Measurements from ENCODE around the gene SYNRG. TPM values are rescaled to one million over a fixed set of nuclear protein-coding genes. Genes with fewer than 3 reads are reported as not detected.

The SYNRG gene
- total RNA-seq, 2 donors from 2014 or later = 28.9 to 34.1 TPM

DNA sequence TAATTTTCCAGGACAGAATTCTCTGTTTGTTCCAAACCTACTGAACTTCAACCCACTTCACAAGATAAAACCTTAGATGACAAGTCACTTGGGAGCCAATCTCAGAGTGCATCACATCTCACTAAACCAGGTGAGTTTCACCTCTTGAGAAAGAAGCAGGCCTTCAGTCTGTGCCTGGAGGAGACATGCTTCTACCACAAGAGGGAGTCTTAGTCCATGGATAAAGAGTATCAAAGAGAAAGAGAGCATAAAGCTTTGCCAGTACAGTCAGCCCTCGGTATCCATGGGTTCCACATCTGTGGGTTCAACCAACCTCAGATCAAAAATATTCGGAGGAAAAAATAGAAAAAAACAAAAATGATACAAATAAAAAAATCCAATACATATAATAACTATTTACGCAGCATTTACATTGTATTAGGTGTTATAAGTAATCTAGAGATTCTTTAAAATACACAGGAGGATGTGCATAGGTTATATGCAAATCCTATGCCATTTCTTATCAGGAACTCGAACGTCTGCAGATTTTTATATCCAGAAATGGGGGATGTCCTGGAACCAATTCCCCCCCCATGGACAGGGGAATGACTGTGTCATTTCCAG lies 81.9 kb downstream of the SYNRG start:
- intact Hi-C loops (cut with DNase I) = no loop called here
- H3K36me3 ChIP-seq = no peaks in the 10 kb centered on the region

DNA sequence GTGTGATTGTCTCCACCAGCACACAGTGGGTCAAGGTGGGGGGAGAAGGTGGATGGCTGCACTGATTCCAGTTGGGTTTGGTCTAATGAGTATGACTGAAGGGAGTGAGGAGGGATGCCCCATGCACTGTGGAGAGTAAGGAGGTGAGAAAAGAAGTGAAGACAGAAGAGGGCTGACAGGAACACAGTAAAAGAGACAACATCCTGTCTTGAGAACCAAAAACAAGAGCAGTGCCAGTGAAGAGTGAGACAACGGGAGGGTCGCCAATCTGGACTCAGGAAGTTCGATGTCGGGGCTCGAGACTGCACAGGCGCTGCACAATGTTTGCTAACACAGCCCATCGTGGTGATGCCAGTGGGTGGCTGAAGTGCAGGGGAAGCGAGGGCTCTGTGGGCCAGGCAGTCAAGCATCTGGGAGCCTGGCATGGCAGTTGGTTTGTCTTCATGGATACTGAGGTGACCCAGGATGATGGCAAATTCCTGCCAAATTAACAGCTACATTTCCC lies 85.5 kb downstream of the SYNRG start:
- TF ChIP-seq, protein P1, sequence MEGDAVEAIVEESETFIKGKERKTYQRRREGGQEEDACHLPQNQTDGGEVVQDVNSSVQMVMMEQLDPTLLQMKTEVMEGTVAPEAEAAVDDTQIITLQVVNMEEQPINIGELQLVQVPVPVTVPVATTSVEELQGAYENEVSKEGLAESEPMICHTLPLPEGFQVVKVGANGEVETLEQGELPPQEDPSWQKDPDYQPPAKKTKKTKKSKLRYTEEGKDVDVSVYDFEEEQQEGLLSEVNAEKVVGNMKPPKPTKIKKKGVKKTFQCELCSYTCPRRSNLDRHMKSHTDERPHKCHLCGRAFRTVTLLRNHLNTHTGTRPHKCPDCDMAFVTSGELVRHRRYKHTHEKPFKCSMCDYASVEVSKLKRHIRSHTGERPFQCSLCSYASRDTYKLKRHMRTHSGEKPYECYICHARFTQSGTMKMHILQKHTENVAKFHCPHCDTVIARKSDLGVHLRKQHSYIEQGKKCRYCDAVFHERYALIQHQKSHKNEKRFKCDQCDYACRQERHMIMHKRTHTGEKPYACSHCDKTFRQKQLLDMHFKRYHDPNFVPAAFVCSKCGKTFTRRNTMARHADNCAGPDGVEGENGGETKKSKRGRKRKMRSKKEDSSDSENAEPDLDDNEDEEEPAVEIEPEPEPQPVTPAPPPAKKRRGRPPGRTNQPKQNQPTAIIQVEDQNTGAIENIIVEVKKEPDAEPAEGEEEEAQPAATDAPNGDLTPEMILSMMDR (IDR thresholded peaks at IDR 0.05) = no peak
- no peak overlapping the region for H3K9ac ChIP-seq (ENCODE audit: low read depth in 2 of 2, low read length in 2 of 2)
- no peaks in the 10 kb centered on the region for H3K27me3 ChIP-seq
- H3K4me1 ChIP-seq = no peaks in the 10 kb centered on the region
- no peaks in the 10 kb centered on the region for H3K36me3 ChIP-seq
- intact Hi-C loops (cut with DNase I) = no loop called here
- H3K27ac ChIP-seq = no peak overlapping the region
- DNase-seq = no peak
- H3K9me3 ChIP-seq = no peaks in the 10 kb centered on the region
- no peak overlapping the region for H3K4me3 ChIP-seq

More for the DNA sequence above, 81.9 kb downstream of the SYNRG start:
- Histone ChIP-seq H3K27ac (no peak overlapping the region), H3K9ac (ENCODE audit: low read depth in 2 of 2, low read length in 2 of 2) (no peak overlapping the region), H3K4me1 (no peaks in the 10 kb centered on the region), H3K4me3 (no peak overlapping the region), H3K9me3 (no peaks in the 10 kb centered on the region), H3K27me3 (no peaks in the 10 kb centered on the region)
- DNase-seq = peak; percentile 25
- TF ChIP-seq, protein P1 (IDR thresholded peaks at IDR 0.05) = peak; percentile 55

DNA sequence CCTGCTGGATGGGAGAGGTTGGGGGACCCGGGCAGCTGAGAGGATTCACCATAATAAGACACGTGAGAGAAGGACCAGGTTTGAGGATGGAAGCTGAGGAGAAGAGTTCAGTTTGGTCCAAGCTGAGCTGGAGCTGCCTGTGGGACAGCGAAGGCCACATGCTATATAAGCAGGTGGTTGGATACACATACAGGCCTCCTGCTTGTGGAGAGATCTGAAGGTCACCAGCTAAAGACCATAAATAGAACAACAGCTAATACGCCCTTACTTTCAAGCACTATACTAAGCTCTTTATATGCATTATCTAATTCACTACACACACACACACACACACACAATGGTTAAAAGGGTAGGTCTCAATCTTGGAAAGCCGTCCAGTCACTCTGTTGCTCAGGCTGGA lies 87.4 kb downstream of the SYNRG start:
- Histone ChIP-seq H3K4me1 (no peaks in the 10 kb centered on the region), H3K27me3 (no peaks in the 10 kb centered on the region), H3K9me3 (no peaks in the 10 kb centered on the region), H3K4me3 (no peak overlapping the region), H3K36me3 (no peaks in the 10 kb centered on the region), H3K27ac (no peak overlapping the region), H3K9ac (ENCODE audit: low read depth in 2 of 2, low read length in 2 of 2) (no peak overlapping the region)
- TF ChIP-seq, protein P1 (IDR thresholded peaks at IDR 0.05) = no peak
- DNase-seq = no peak
- intact Hi-C loops (cut with DNase I) = no loop called here

DNA sequence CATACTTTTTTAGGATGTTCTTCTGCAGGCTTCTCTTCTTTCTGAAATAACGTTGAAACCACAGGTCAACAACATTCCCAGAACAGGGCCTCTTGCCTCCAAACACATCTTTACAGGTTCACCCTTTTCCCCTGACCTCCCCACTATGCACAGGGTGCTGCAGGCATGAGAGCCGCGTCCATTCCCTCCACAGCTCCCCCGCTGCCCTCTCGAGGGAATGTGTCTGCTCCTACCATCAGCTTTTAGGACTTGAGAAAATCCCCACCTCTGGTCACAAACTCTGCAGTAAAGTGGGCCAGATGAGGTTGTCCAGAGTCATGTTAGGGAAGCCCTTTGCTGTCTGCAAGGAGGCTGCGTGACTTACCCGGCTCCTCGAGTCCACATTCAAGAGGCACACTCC lies 89.0 kb downstream of the SYNRG start:
- no peak overlapping the region for H3K4me3 ChIP-seq
- H3K36me3 ChIP-seq = no peaks in the 10 kb centered on the region
- DNase-seq = no peak
- TF ChIP-seq, protein P1 (IDR thresholded peaks at IDR 0.05) = no peak
- no peaks in the 10 kb centered on the region for H3K4me1 ChIP-seq
- intact Hi-C loops (cut with DNase I) = no loop called here
- H3K27me3 ChIP-seq = no peaks in the 10 kb centered on the region
- H3K27ac ChIP-seq = no peak overlapping the region
- H3K9ac ChIP-seq (ENCODE audit: low read depth in 2 of 2, low read length in 2 of 2) = no peak overlapping the region
- H3K9me3 ChIP-seq = no peaks in the 10 kb centered on the region

DNA sequence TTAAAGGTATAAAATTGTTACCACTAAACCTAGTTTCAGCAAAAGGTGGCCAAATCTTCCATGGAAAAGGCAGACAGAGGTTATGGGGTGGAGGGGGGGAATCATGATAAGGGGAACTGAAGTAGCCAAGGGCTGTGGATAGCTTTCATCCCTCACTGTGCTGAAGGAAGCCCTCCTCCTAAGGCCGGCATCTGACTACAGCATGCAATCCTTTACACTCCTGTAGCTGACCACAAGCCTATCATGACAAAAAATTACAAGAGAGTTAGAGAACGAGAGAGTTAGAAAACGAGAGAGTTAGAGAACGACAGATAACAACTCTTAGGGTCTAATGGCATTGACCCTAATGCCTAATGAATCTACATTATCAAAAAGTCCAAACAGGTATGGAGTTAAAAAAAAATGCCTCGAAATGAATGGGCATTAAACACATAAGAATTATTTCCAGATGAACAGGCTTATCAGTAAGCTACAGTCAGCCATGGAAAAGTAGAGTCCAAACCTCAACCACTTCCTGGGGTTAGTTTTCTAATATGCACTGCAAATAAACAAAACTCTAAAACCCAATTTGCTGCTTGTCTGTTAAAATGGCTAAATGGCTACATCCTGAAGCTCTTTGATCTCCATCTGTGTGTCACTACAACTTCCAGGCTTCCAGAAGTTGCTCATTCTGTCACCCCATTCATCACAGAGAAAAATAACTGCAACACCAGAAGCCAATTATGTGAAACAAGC lies 89.8 kb downstream of the SYNRG start:
- Histone ChIP-seq H3K4me3 (no peak overlapping the region), H3K27me3 (no peaks in the 10 kb centered on the region), H3K4me1 (no peaks in the 10 kb centered on the region), H3K9ac (ENCODE audit: low read depth in 2 of 2, low read length in 2 of 2) (no peak overlapping the region), H3K36me3 (no peaks in the 10 kb centered on the region), H3K9me3 (no peaks in the 10 kb centered on the region), H3K27ac (no peak overlapping the region)
- intact Hi-C loops (cut with DNase I) = no loop called here
- TF ChIP-seq, protein P1 (IDR thresholded peaks at IDR 0.05) = no peak
- DNase-seq = no peak
